H1 (cell line): ENCODE data around the gene APOBEC3G. TPM values are rescaled to one million over a fixed set of nuclear protein-coding genes. Genes with fewer than 3 reads are reported as not detected.

Experiments used
- CTCF ChIA-PET: fragments of 300-600 bp; sonication (Branson Sonifier 250); formaldehyde crosslinking; loops from one replicate; lab custom pipeline; 2021; ENCODE audit not compliant: partially characterized antibody; lab: Charles Lee
- POLR2A ChIA-PET: fragments of 300-600 bp; sonication (Branson Sonifier 250); formaldehyde crosslinking; loops from one replicate; lab custom pipeline; 2021; ENCODE audit warnings: inconsistent platforms; ENCODE audit not compliant: partially characterized antibody; lab: Charles Lee
- DNase-seq, 2 experiments: peaks; one replicate each; pipeline versions ENCODE4 v3.0.0 to v3.0.0-alpha.2; 2010 to 2022; ENCODE audit warnings: low spot score in 2 of 2, low read depth in 1 of 2, mixed read lengths in 1 of 2
- FAIRE-seq: peaks from 2 replicates; lab custom pipeline; 2011; peaks lifted over from hg19 to GRCh38; lab: Jason Lieb, UNC
- H2AFZ ChIP-seq: 2 replicates; pipeline ENCODE4 v1.8.1; 2012; ENCODE audit warnings: low read length, inconsistent platforms
- H2AK5ac ChIP-seq: 2 replicates; pipeline ENCODE4 v1.6.1; 2013; ENCODE audit warnings: low read depth, low read length
- H2BK120ac ChIP-seq: replicated peaks from 2 replicates; pipeline ENCODE3; 2013; ENCODE audit warnings: low read depth, low read length, inconsistent platforms
- H2BK12ac ChIP-seq: 2 replicates; pipeline ENCODE4 v1.6.1; 2013; ENCODE audit warnings: low read depth, low read length
- H2BK15ac ChIP-seq: 2 replicates; pipeline ENCODE4 v1.6.1; 2013; ENCODE audit warnings: low read length
- H2BK20ac ChIP-seq: 2 replicates; pipeline ENCODE4 v1.6.1; 2013; ENCODE audit warnings: low read length
- H2BK5ac ChIP-seq: 2 replicates; pipeline ENCODE4 v1.6.1; 2013; ENCODE audit warnings: low read depth, low read length
- H3K14ac ChIP-seq: 2 replicates; pipeline ENCODE4 v1.6.1; 2013; ENCODE audit warnings: inconsistent platforms; ENCODE audit not compliant: insufficient read length
- H3K18ac ChIP-seq: 2 replicates; pipeline ENCODE4 v1.6.1; 2013; ENCODE audit warnings: low read length; ENCODE audit errors: extremely low read depth
- H3K23ac ChIP-seq: 2 replicates; pipeline ENCODE4 v1.6.1; 2013; ENCODE audit warnings: inconsistent platforms; ENCODE audit not compliant: insufficient read length
- H3K23me2 ChIP-seq: 2 replicates; pipeline ENCODE4 v1.6.1; 2013; ENCODE audit warnings: low read depth, low read length
- H3K27ac ChIP-seq: 2 replicates; pipeline ENCODE4 v1.6.1; 2011; ENCODE audit warnings: low read depth, low read length, inconsistent platforms
- H3K27me3 ChIP-seq, 4 experiments: replicated peaks in 1 of 4; 1 replicate in 1 of 4; 2 replicates in 3 of 4; pipeline versions ENCODE4 v1.6.1 to v1.8.1; 2011 to 2013; ENCODE audit warnings: low read length in 3 of 4, mild to moderate bottlenecking in 3 of 4, inconsistent platforms in 2 of 4, mixed read lengths in 2 of 4, moderate library complexity in 1 of 4; ENCODE audit not compliant: control insufficient read depth in 3 of 4, insufficient read depth in 3 of 4; ENCODE audit errors: extremely low read depth in 1 of 4
- H3K36me3 ChIP-seq, 4 experiments: 2 replicates each; pipeline versions ENCODE4 v1.6.1 to v1.8.1; 2011 to 2013; ENCODE audit warnings: mild to moderate bottlenecking in 4 of 4, low read length in 3 of 4, moderate library complexity in 2 of 4, control low read depth in 1 of 4, inconsistent platforms in 1 of 4; ENCODE audit not compliant: insufficient read depth in 4 of 4, control insufficient read depth in 2 of 4
- H3K4ac ChIP-seq: replicated peaks from 2 replicates; pipeline ENCODE3; 2013; ENCODE audit warnings: low read length, low read depth, mixed read lengths, inconsistent platforms; ENCODE audit not compliant: insufficient read length
- H3K4me1 ChIP-seq, 4 experiments: replicated peaks in 1 of 4; 1 replicate in 1 of 4; 2 replicates in 3 of 4; pipeline versions ENCODE4 v1.6.1 to v1.8.1; 2011 to 2013; ENCODE audit warnings: low read length in 3 of 4, inconsistent platforms in 2 of 4, mixed read lengths in 1 of 4; ENCODE audit not compliant: insufficient read depth in 4 of 4, control insufficient read depth in 3 of 4
- H3K4me2 ChIP-seq, 2 experiments: 2 replicates each; pipeline versions ENCODE4 v1.6.1 to v1.8.1; 2011 to 2013; ENCODE audit warnings: low read depth in 2 of 2, low read length in 2 of 2, control low read depth in 1 of 2, inconsistent platforms in 1 of 2, mild to moderate bottlenecking in 1 of 2; ENCODE audit not compliant: insufficient read depth in 1 of 2
- H3K4me3 ChIP-seq, 4 experiments: fragments of 200-600, 300-600 bp in 1 of 4; sonication (generic), shearing (Covaris generic), sonication (Bioruptor Twin) in 1 of 4; 2 replicates each; pipeline versions ENCODE4 v1.5.1 to v1.8.1; 2011 to 2016; ENCODE audit warnings: low read length in 4 of 4, low read depth in 3 of 4, control low read depth in 2 of 4, inconsistent platforms in 2 of 4, mild to moderate bottlenecking in 2 of 4, mixed read lengths in 1 of 4, moderate library complexity in 1 of 4; ENCODE audit not compliant: insufficient read depth in 2 of 4; ENCODE audit errors: extremely low read depth in 1 of 4
- H3K56ac ChIP-seq: replicated peaks from 2 replicates; pipeline ENCODE3; 2013; ENCODE audit warnings: low read depth, mild to moderate bottlenecking, mixed read lengths, low read length, inconsistent platforms; ENCODE audit not compliant: insufficient read length
- H3K79me1 ChIP-seq: 2 replicates; pipeline ENCODE4 v1.6.1; 2013; ENCODE audit warnings: low read depth, low read length, control low read depth
- H3K79me2 ChIP-seq, 2 experiments: 2 replicates each; pipeline versions ENCODE4 v1.6.1 to v1.8.1; 2012 to 2013; ENCODE audit warnings: low read length in 2 of 2, mild to moderate bottlenecking in 2 of 2, inconsistent platforms in 1 of 2; ENCODE audit not compliant: insufficient read depth in 2 of 2, control insufficient read depth in 1 of 2
- H3K9ac ChIP-seq, 4 experiments: replicated peaks in 1 of 4; 1 replicate in 1 of 4; 2 replicates in 3 of 4; pipeline versions ENCODE4 v1.6.1 to v1.8.1; 2011 to 2013; ENCODE audit warnings: low read depth in 3 of 4, low read length in 3 of 4, control low read depth in 2 of 4, mild to moderate bottlenecking in 2 of 4, moderate library complexity in 2 of 4, inconsistent platforms in 1 of 4; ENCODE audit errors: extremely low read depth in 1 of 4
- H3K9me3 ChIP-seq, 2 experiments: 2 replicates each; pipeline versions ENCODE4 v1.6.1 to v1.8.1; 2012 to 2013; ENCODE audit warnings: mild to moderate bottlenecking in 2 of 2, moderate library complexity in 2 of 2, control low read depth in 1 of 2, inconsistent platforms in 1 of 2, low read depth in 1 of 2, low read length in 1 of 2, mixed read lengths in 1 of 2; ENCODE audit not compliant: insufficient read depth in 2 of 2
- H4K20me1 ChIP-seq, 2 experiments: replicated peaks in 1 of 2; 2 replicates each; pipeline versions ENCODE3 to v1.8.1; 2011 to 2013; ENCODE audit warnings: inconsistent platforms in 2 of 2, low read length in 2 of 2, mild to moderate bottlenecking in 1 of 2; ENCODE audit not compliant: insufficient read depth in 2 of 2, control insufficient read depth in 1 of 2
- H4K5ac ChIP-seq: 2 replicates; pipeline ENCODE4 v1.6.1; 2013; ENCODE audit warnings: low read length, low read depth, mixed read lengths, inconsistent platforms; ENCODE audit not compliant: insufficient read length
- H4K8ac ChIP-seq: 2 replicates; pipeline ENCODE4 v1.8.0; 2013; ENCODE audit warnings: mild to moderate bottlenecking, moderate library complexity, low read length, inconsistent platforms; ENCODE audit not compliant: insufficient read depth; ENCODE audit errors: extremely low read depth
- H4K91ac ChIP-seq: replicated peaks from 2 replicates; pipeline ENCODE3; 2013; ENCODE audit warnings: low read length, mixed read lengths, inconsistent platforms; ENCODE audit not compliant: insufficient read length
- CBX8 ChIP-seq: fragments of 300-800, 300-1000 bp; sonication (generic); IDR thresholded peaks from 2 replicates; pipeline ENCODE4 v1.7.1; 2016; ENCODE audit warnings: low read depth, low read length, borderline replicate concordance
- EGR1 ChIP-seq: IDR thresholded peaks from 2 replicates; pipeline ENCODE4 v1.6.1; 2011; ENCODE audit warnings: low read depth, low read length, borderline replicate concordance
- HDAC6 ChIP-seq: IDR thresholded peaks from one replicate; pipeline ENCODE4 v1.7.1; 2012; ENCODE audit warnings: low read depth, mild to moderate bottlenecking, inconsistent platforms, low read length, moderate library complexity
- KDM5A ChIP-seq: fragments of 200-600 bp; IDR thresholded peaks from 2 replicates; pipeline ENCODE4 v1.7.1; 2012; ENCODE audit warnings: mild to moderate bottlenecking, low read length, inconsistent platforms, mixed read lengths
- RFX5 ChIP-seq: IDR thresholded peaks from 2 replicates; pipeline ENCODE4 v1.6.1; 2011; ENCODE audit warnings: low read depth, low read length, improper control_type of control experiment, borderline replicate concordance
- SRF ChIP-seq: IDR thresholded peaks from 2 replicates; pipeline ENCODE4 v1.6.1; 2011; ENCODE audit warnings: mild to moderate bottlenecking, low read depth, low read length, moderate library complexity
- TAF1 ChIP-seq: IDR thresholded peaks from 2 replicates; pipeline ENCODE4 v1.6.1; 2011; ENCODE audit warnings: mild to moderate bottlenecking, low read depth, low read length
- WGBS, 2 experiments: shearing (Covaris generic) in 1 of 2; methylation state at CpG; one replicate each; pipeline versions ENCODE4 v1.1.6 to v1.1.7; 2013 to 2015; ENCODE audit warnings: low lambda C conversion rate in 2 of 2, mixed read lengths in 2 of 2, inconsistent platforms in 1 of 2, low coverage in 1 of 2, missing lambda C conversion rate in 1 of 2; ENCODE audit not compliant: insufficient replicate concordance in 2 of 2, insufficient coverage in 1 of 2, insufficient read length in 1 of 2; ENCODE audit errors: extremely low coverage in 1 of 2, missing lambda C conversion rate in 1 of 2; 5-methylcytosine and 5-hydroxymethylcytosine counted together
- polyA plus RNA-seq, 7 experiments: library from polyadenylated mRNA; depleted of rRNA in 3 of 7; stranded (reverse) in 5 of 7; unstranded in 2 of 7; fragments of >200 nt in 5 of 7; fragments of 200-250 nt in 2 of 7; gene quantifications; 1 replicate in 5 of 7; 2 replicates in 1 of 7; 4 replicates in 1 of 7; pipeline versions ENCODE4 v1.2.1 to v1.2.3, GENCODE V29; 2011 to 2013; ENCODE audit warnings: missing spikeins in 2 of 7, mixed read lengths in 2 of 7
- total RNA-seq: library from RNA; stranded (reverse); fragmentation: NEBNext Ultra II Directional; extraction: Animal tissue kit (Norgen Biotek cat#: 25700); gene quantifications from 2 replicates; pipeline ENCODE4 v1.2.1, GENCODE V29; 2021

The APOBEC3G gene
- total and polyA plus RNA-seq, 2 of the 8 experiments (the other 6 are each of a cell fraction or from before 2014, with no cell fraction given): 1.7 to 2.0 TPM

- H4K5ac ChIP-seq: no peak overlapping the region
- H3K18ac ChIP-seq: no peak overlapping the region
- no peaks in the 10 kb centered on the region for H3K23me2 ChIP-seq
- no peak overlapping the region for H3K4me2 ChIP-seq
- no peak overlapping the region for H2BK120ac ChIP-seq
- no peak overlapping the region for H4K8ac ChIP-seq
- H2BK15ac ChIP-seq: no peak overlapping the region
- no peaks in the 10 kb centered on the region for H3K79me2 ChIP-seq
- ChIA-PET CTCF (interaction anchor here (0.5 to 5.1 kb wide), 48 partner anchors 9 to 803 kb away, joined by 3 to 47 read pairs (median 4); partner anchors contain the start of genes APOBEC3B and PDGFB), POLR2A (interaction anchor here (0.7 to 7.4 kb wide), 6 partner anchors 9 to 183 kb away, joined by 3 to 67 read pairs (median 5); partner anchors contain the start of gene RPL3)
- no peak overlapping the region for H3K9ac ChIP-seq
- no peak overlapping the region for H2BK20ac ChIP-seq
- no peak overlapping the region for H2AK5ac ChIP-seq
- DNase-seq: no peak
- TF ChIP-seq EGR1 (no peak), RFX5 (no peak), KDM5A (no peak), SRF (no peak), CBX8 (no peak), HDAC6 (no peak), TAF1 (no peak)
- no peak overlapping the region for H2BK12ac ChIP-seq
- no peak overlapping the region for H3K14ac ChIP-seq
- H4K91ac ChIP-seq: no peak overlapping the region
- H3K4me3 ChIP-seq: no peak overlapping the region
- H3K36me3 ChIP-seq: no peaks in the 10 kb centered on the region
- H3K9me3 ChIP-seq: no peaks in the 10 kb centered on the region
- H3K27ac ChIP-seq: no peak overlapping the region
- H3K27me3 ChIP-seq: no peaks in the 10 kb centered on the region
- H3K4me1 ChIP-seq: peaks cover 4 to 22% (median 11%) of the 10 kb centered on the region in 4 experiments; a peak in 4 of 7 replicates
- H2AFZ ChIP-seq: no peak overlapping the region
- no peak overlapping the region for H2BK5ac ChIP-seq
- H3K4ac ChIP-seq: no peak overlapping the region
- WGBS, 2 experiments: 92% methylated on average over 21 of the region's 35 CpGs; no CpG with 5 or more reads in 1 of the 2 experiments
- no peak overlapping the region for H3K23ac ChIP-seq
- no peak overlapping the region for H3K56ac ChIP-seq
- H4K20me1 ChIP-seq: no peaks in the 10 kb centered on the region
- no peaks in the 10 kb centered on the region for H3K79me1 ChIP-seq
- no peak for FAIRE-seq
Measured at GRCh38 chr22:39134366-39135091, 57.5 kb downstream of the APOBEC3G start.
